Measurements from ENCODE around the gene CDK6.

DNA sequence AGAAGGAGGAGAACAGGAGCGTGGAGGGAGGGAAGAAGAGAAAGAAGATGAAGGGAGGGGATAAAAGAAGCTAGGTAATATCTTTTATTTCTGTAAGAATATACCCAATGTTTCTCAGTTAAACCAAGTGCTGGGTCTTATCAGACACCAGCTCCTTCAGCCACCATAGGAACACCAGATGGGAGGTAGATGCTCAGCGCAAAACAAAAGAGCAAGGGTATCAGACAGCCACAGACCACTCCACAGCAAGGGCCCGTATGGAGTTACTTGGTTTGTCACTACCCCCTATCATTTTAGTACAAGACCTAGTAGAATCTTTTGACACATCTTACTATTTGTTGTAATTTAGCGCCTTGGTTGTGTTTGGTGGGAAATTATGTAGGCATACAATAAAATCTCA is 180.3 kb downstream of the CDK6 start:
- TF ChIP-seq, protein P1, sequence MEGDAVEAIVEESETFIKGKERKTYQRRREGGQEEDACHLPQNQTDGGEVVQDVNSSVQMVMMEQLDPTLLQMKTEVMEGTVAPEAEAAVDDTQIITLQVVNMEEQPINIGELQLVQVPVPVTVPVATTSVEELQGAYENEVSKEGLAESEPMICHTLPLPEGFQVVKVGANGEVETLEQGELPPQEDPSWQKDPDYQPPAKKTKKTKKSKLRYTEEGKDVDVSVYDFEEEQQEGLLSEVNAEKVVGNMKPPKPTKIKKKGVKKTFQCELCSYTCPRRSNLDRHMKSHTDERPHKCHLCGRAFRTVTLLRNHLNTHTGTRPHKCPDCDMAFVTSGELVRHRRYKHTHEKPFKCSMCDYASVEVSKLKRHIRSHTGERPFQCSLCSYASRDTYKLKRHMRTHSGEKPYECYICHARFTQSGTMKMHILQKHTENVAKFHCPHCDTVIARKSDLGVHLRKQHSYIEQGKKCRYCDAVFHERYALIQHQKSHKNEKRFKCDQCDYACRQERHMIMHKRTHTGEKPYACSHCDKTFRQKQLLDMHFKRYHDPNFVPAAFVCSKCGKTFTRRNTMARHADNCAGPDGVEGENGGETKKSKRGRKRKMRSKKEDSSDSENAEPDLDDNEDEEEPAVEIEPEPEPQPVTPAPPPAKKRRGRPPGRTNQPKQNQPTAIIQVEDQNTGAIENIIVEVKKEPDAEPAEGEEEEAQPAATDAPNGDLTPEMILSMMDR (IDR thresholded peaks at IDR 0.05), result no peak
- no peak for TF ChIP-seq POLR2A (IDR thresholded peaks at IDR 0.05)

Data from lower leg skin (tissue), 3 donors.